Common myeloid progenitor, CD34-positive (primary cell): ENCODE measurements around the gene SIPA1.

Experiments
- CTCF ChIA-PET: fragments of 350-600 bp; sonication (Branson Sonifier 250); formaldehyde crosslinking; loops from one replicate; lab custom pipeline; 2021; ENCODE audit warnings: antibody characterized with exemption; lab: Charles Lee
- POLR2A ChIA-PET: fragments of 350-600 bp; sonication (Branson Sonifier 250); formaldehyde crosslinking; loops from one replicate; lab custom pipeline; 2021; ENCODE audit warnings: antibody characterized with exemption; lab: Charles Lee
- DNase-seq, 3 donors: peaks; one replicate each; pipeline versions ENCODE4 v3.0.0 to v3.0.0-alpha.2; 2013
- H3K27ac ChIP-seq, 2 experiments: 1 replicate in 1 of 2; 2 replicates in 1 of 2; pipeline ENCODE4 v1.7.0; 2013; ENCODE audit warnings: inconsistent platforms in 2 of 2, low read length in 2 of 2, mild to moderate bottlenecking in 2 of 2, low read depth in 1 of 2, moderate library complexity in 1 of 2; ENCODE audit not compliant: severe bottlenecking in 2 of 2, insufficient read depth in 1 of 2, poor library complexity in 1 of 2
- H3K27me3 ChIP-seq, 5 experiments: replicated peaks in 2 of 5; 1 replicate in 3 of 5; 2 replicates in 2 of 5; pipeline versions ENCODE4 v1.6.1 to v1.7.0; 2013; ENCODE audit warnings: low read length in 4 of 5, mild to moderate bottlenecking in 2 of 5, moderate library complexity in 2 of 5, inconsistent platforms in 1 of 5; ENCODE audit not compliant: insufficient read depth in 5 of 5, control insufficient read depth in 4 of 5
- H3K36me3 ChIP-seq, 4 experiments: 1 replicate in 2 of 4; 2 replicates in 2 of 4; pipeline versions ENCODE4 v1.6.1 to v1.7.0; 2013; ENCODE audit warnings: low read length in 3 of 4, control low read depth in 1 of 4, mild to moderate bottlenecking in 1 of 4; ENCODE audit not compliant: control insufficient read depth in 4 of 4, insufficient read depth in 4 of 4
- H3K4me1 ChIP-seq, 4 experiments: 1 replicate in 3 of 4; 2 replicates in 1 of 4; pipeline versions ENCODE4 v1.6.1 to v1.7.1; 2013; ENCODE audit warnings: low read length in 3 of 4, mild to moderate bottlenecking in 3 of 4, control low read depth in 1 of 4, inconsistent platforms in 1 of 4, moderate library complexity in 1 of 4; ENCODE audit not compliant: control insufficient read depth in 4 of 4, insufficient read depth in 4 of 4; ENCODE audit errors: control extremely low read depth in 1 of 4
- H3K4me3 ChIP-seq, 7 experiments: 1 replicate in 4 of 7; 2 replicates in 3 of 7; pipeline versions ENCODE4 v1.5.1 to v1.7.0; 2013; ENCODE audit warnings: mild to moderate bottlenecking in 7 of 7, low read length in 6 of 7, moderate library complexity in 6 of 7, inconsistent platforms in 2 of 7, low read depth in 2 of 7, control low read depth in 1 of 7; ENCODE audit not compliant: insufficient read depth in 4 of 7, control insufficient read depth in 1 of 7; ENCODE audit errors: extremely low read depth in 1 of 7
- H3K9me3 ChIP-seq, 5 experiments: 1 replicate in 4 of 5; 2 replicates in 1 of 5; pipeline versions ENCODE4 v1.6.1 to v1.7.1; 2013; ENCODE audit warnings: low read length in 4 of 5, mild to moderate bottlenecking in 2 of 5, inconsistent platforms in 1 of 5, low read depth in 1 of 5, moderate library complexity in 1 of 5; ENCODE audit not compliant: control insufficient read depth in 4 of 5, insufficient read depth in 2 of 5; ENCODE audit errors: control extremely low read depth in 1 of 5
- WGBS: methylation state at CpG from one replicate; pipeline ENCODE4 v1.1.5; 2013; ENCODE audit not compliant: insufficient coverage; 5-methylcytosine and 5-hydroxymethylcytosine counted together

The SIPA1 gene

DNA sequence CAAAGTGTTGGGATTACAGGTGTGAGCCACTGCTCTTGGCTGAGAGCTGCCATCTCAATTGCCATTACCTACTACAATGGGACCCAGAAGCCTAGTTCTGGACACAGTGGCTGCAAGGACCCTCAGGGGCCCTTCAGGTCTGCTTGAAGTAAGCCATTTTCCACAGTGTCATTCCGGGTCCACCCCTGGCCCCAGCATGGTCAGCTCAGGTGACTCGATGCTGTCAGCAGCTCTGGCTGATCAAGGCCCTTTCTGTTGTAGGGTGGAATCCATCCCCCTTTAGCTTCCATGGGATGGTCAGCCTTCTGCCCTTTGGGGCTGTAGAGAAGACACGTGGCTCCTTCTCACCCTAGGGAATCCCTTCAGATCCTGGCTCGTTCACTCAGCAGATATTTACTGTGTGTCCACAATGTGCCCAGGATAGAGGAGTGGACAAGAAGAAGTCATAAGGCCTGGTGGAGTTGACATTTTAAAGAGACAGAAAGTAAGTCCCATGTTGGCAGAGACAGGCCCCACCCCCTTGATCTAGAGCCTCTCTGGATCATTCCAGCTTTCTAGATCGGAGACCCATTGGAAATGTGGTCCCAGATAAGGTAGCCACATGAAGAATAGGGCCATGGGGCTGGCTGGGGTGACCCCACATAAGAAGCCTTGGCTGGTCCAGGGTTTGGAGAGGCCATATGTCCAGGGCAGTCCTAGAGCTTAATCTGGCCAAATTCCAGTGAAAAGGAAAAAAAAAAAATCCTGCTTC is 59.1 kb downstream of the SIPA1 start:
- no peak overlapping the region for H3K4me3 ChIP-seq
- DNase-seq = no peak
- peaks cover 0 to 3% (median 0%) of the 10 kb centered on the region in 4 experiments for H3K4me1 ChIP-seq
- H3K27me3 ChIP-seq = no peaks in the 10 kb centered on the region
- CTCF ChIA-PET = interaction anchor here (1.2 kb wide), 1 partner anchor 71 kb away, joined by 3 read pairs; no protein-coding TSS in a partner anchor
- H3K36me3 ChIP-seq = no peaks in the 10 kb centered on the region
- POLR2A ChIA-PET = interaction anchor here (0.6 kb wide), 1 partner anchor 30 kb away, joined by 3 read pairs; no protein-coding TSS in a partner anchor
- 94% methylated on average over 5 of the region's 5 CpGs for whole genome bisulfite sequencing
- peaks cover 0 to 6% (median 0%) of the 10 kb centered on the region in 5 experiments for H3K9me3 ChIP-seq
- no peak overlapping the region for H3K27ac ChIP-seq

DNA sequence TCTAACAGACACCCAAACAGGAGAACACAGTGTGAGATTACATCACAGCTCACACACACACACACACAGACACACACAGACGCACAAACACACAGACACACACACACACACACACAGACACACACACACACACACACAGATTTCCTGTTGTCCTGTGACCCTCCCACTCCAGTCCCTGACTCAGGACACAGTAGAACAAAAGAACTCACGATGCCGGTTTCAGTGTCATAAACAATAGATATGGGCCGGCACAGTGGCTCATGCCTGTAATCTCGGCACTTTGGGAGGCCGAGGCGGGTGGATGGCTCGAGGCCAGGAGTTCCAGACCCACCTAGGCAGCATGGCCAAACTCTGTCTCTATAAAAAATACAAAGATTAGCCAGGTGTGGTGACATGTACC is 60.3 kb downstream of the SIPA1 start:
- 91% methylated on average over 7 of the region's 8 CpGs for whole genome bisulfite sequencing
- H3K36me3 ChIP-seq = no peaks in the 10 kb centered on the region
- no peak overlapping the region for H3K4me3 ChIP-seq
- no peaks in the 10 kb centered on the region for H3K4me1 ChIP-seq
- peaks cover 0 to 6% (median 0%) of the 10 kb centered on the region in 5 experiments for H3K9me3 ChIP-seq
- no peak for DNase-seq
- no peak overlapping the region for H3K27ac ChIP-seq
- no peaks in the 10 kb centered on the region for H3K27me3 ChIP-seq
- ChIA-PET POLR2A (no interaction called here), CTCF (no interaction called here)

- no peak for DNase-seq
- ChIA-PET POLR2A (interaction anchor here (0.6 kb wide), 1 partner anchor 631 kb away, joined by 4 read pairs; no protein-coding TSS in a partner anchor), CTCF (no interaction called here)
- Histone ChIP-seq H3K4me3 (no peak overlapping the region), H3K4me1 (no peaks in the 10 kb centered on the region), H3K27ac (no peak overlapping the region), H3K27me3 (no peaks in the 10 kb centered on the region), H3K9me3 (peaks cover 0 to 6% (median 0%) of the 10 kb centered on the region in 5 experiments), H3K36me3 (no peaks in the 10 kb centered on the region)
- 93% methylated on average over 7 of the region's 7 CpGs for WGBS
These were observed 61.4 kb downstream of the SIPA1 start for GRCh38 chr11:65699306-65699705.

GRCh38 chr11:65700399-65700798 is 62.5 kb downstream of the SIPA1 start:
- WGBS = no CpG with 5 or more reads among the region's 3 CpGs
- H3K4me3 ChIP-seq = no peak overlapping the region
- DNase-seq = peak in 2 of 3 donors; percentile 33 to 38
- H3K36me3 ChIP-seq = no peaks in the 10 kb centered on the region
- ChIA-PET CTCF (interaction anchor here (1.0 kb wide), 1 partner anchor 90 kb away, joined by 3 read pairs; no protein-coding TSS in a partner anchor), POLR2A (interaction anchor here (0.6 kb wide), 1 partner anchor 643 kb away, joined by 3 read pairs; no protein-coding TSS in a partner anchor)
- peaks cover 0 to 6% (median 0%) of the 10 kb centered on the region in 5 experiments for H3K9me3 ChIP-seq
- no peak overlapping the region for H3K27ac ChIP-seq
- H3K27me3 ChIP-seq = no peaks in the 10 kb centered on the region
- H3K4me1 ChIP-seq = no peaks in the 10 kb centered on the region
